HL-60/S4 treated with phorbol 12-myristate 13-acetate at 8.2 ng/mL for 4 days and 3 days (cell line): ENCODE results near the gene RBAK.
"Not testable (repeated sequence)": the region's sequence is repeated elsewhere in the genome, so short reads cannot be mapped to it uniquely, and the experiment has no call there.

Experiments used
- in situ Hi-C: fragments of 300-500 bp; cut with MboI; formaldehyde crosslinking; loops from 2 replicates; pipeline ENCODE4 v1.15.0; 2022; ENCODE audit warnings: low sequenced_read_pairs

The RBAK gene

GRCh38 chr7:5050676-5051075 is 5.0 kb downstream of the RBAK start:
- in situ Hi-C loops: no loop called here

GRCh38 chr7:5051731-5052130 is 6.1 kb downstream of the RBAK start:
- in situ Hi-C loops: not testable (repeated sequence)

- in situ Hi-C loops: no loop called here
Observed at GRCh38 chr7:5053175-5053574, 7.5 kb downstream of the RBAK start.

- in situ Hi-C loops: no loop called here
Observed at GRCh38 chr7:5063698-5064097, 18.0 kb downstream of the RBAK start.

- in situ Hi-C loops: no loop called here
Observed at GRCh38 chr7:5064391-5065106, 18.9 kb downstream of the RBAK start.

GRCh38 chr7:5065107-5065407 is 19.4 kb downstream of the RBAK start:
- in situ Hi-C loops: no loop called here

- in situ Hi-C loops: no loop called here
Observed at GRCh38 chr7:5068521-5068920, 22.9 kb downstream of the RBAK start.

- in situ Hi-C loops: no loop called here
Observed at GRCh38 chr7:5070206-5070605, 24.5 kb downstream of the RBAK start.

- in situ Hi-C loops: loop anchor here (25.0 kb wide), 2 partner anchors 238 to 463 kb away; no protein-coding TSS in a partner anchor
Observed at GRCh38 chr7:5075187-5075586, 29.5 kb downstream of the RBAK start.

- in situ Hi-C loops: loop anchor here (25.0 kb wide), 2 partner anchors 240 to 465 kb away; no protein-coding TSS in a partner anchor
Observed at GRCh38 chr7:5077740-5078139, 32.1 kb downstream of the RBAK start.

- in situ Hi-C loops: loop anchor here (25.0 kb wide), 2 partner anchors 246 to 471 kb away; no protein-coding TSS in a partner anchor
Observed at GRCh38 chr7:5082806-5083205, 37.1 kb downstream of the RBAK start.

- in situ Hi-C loops: loop anchor here (25.0 kb wide), 2 partner anchors 246 to 471 kb away; no protein-coding TSS in a partner anchor
Observed at GRCh38 chr7:5083311-5083711, 37.7 kb downstream of the RBAK start.

GRCh38 chr7:5086256-5086655 is 40.6 kb downstream of the RBAK start:
- in situ Hi-C loops: loop anchor here (25.0 kb wide), 2 partner anchors 249 to 474 kb away; no protein-coding TSS in a partner anchor

GRCh38 chr7:5088228-5088833 is 42.7 kb downstream of the RBAK start:
- in situ Hi-C loops: loop anchor here (25.0 kb wide), 2 partner anchors 251 to 476 kb away; no protein-coding TSS in a partner anchor

GRCh38 chr7:5088906-5089305 is 43.2 kb downstream of the RBAK start:
- in situ Hi-C loops: loop anchor here (25.0 kb wide), 2 partner anchors 252 to 477 kb away; no protein-coding TSS in a partner anchor

GRCh38 chr7:5093948-5094347 is 48.3 kb downstream of the RBAK start:
- in situ Hi-C loops: loop anchor here (25.0 kb wide), 2 partner anchors 257 to 482 kb away; no protein-coding TSS in a partner anchor

GRCh38 chr7:5094641-5095040 is 49.0 kb downstream of the RBAK start:
- in situ Hi-C loops: loop anchor here (25.0 kb wide), 2 partner anchors 257 to 482 kb away; no protein-coding TSS in a partner anchor

GRCh38 chr7:5116359-5116758 is 70.7 kb downstream of the RBAK start:
- in situ Hi-C loops: no loop called here

- in situ Hi-C loops: no loop called here
Observed at GRCh38 chr7:5117095-5117970, 71.7 kb downstream of the RBAK start.
